HCT116 (cell line): Measurements from ENCODE around the gene IFNA2.

Source experiments
- CEBPB ChIP-seq: IDR thresholded peaks from 2 replicates; pipeline ENCODE4 v1.6.1; 2012; ENCODE audit warnings: low read depth
- EZH2 ChIP-seq: fragments of 200-600 bp; sonication (generic); IDR thresholded peaks from 2 replicates; pipeline ENCODE4 v1.6.1; 2017; ENCODE audit warnings: antibody characterized with exemption, mixed run types
- EZH2phosphoT487 ChIP-seq: fragments of 200-600 bp; IDR thresholded peaks from 2 replicates; pipeline ENCODE4 v1.6.1; 2018; ENCODE audit warnings: antibody characterized with exemption, borderline replicate concordance
- JUND ChIP-seq: IDR thresholded peaks from 2 replicates; pipeline ENCODE4 v1.6.1; 2012
- MAX ChIP-seq: IDR thresholded peaks from 2 replicates; pipeline ENCODE4 v1.6.1; 2012
- POLR2AphosphoS5 ChIP-seq: IDR thresholded peaks from 2 replicates; pipeline ENCODE4 v1.6.1; 2011; ENCODE audit warnings: mild to moderate bottlenecking, low read depth, low read length, moderate library complexity
- RAD21 ChIP-seq: IDR thresholded peaks from 2 replicates; pipeline ENCODE4 v1.6.1; 2012; ENCODE audit warnings: low read depth, mild to moderate bottlenecking
- YY1 ChIP-seq: IDR thresholded peaks from 2 replicates; pipeline ENCODE4 v1.6.1; 2011; ENCODE audit warnings: low read length, low read depth, moderate library complexity, mild to moderate bottlenecking; ENCODE audit not compliant: insufficient replicate concordance; ENCODE audit errors: extremely low read depth
- TF ChIP-seq, protein P1 (sequence below): IDR thresholded peaks from 2 replicates; pipeline ENCODE4 v1.6.1; 2012; ENCODE audit warnings: low read depth
- TF ChIP-seq, protein P2 (sequence below), 3 experiments: fragments of 200-600 bp in 1 of 3; sonication (generic) in 1 of 3; IDR thresholded peaks in 2 of 3; conservative IDR thresholded peaks in 1 of 3; 2 replicates each; pipeline ENCODE4 v1.5.1; 2012 to 2017; ENCODE audit warnings: low read depth in 2 of 3, low read length in 2 of 3, antibody characterized with exemption in 1 of 3, borderline replicate concordance in 1 of 3, control low read depth in 1 of 3, mild to moderate bottlenecking in 1 of 3, mixed read lengths in 1 of 3, mixed run types in 1 of 3, moderate library complexity in 1 of 3; ENCODE audit not compliant: insufficient read depth in 1 of 3
- TF ChIP-seq, protein P3 (sequence below): IDR thresholded peaks from 2 replicates; pipeline ENCODE4 v1.6.1; 2011; ENCODE audit warnings: mild to moderate bottlenecking, low read length, moderate library complexity; ENCODE audit not compliant: insufficient replicate concordance; ENCODE audit errors: extremely low read depth

GRCh38 chr9:21350787-21351186 is 34.4 kb downstream of the IFNA2 start, which contains the start of gene IFNA6:
- TF ChIP-seq EZH2phosphoT487 (no peak), MAX (no peak), CEBPB (no peak), JUND (no peak), EZH2 (no peak), YY1 (no peak), POLR2AphosphoS5 (no peak), RAD21 (no peak)
- TF ChIP-seq, protein P1, sequence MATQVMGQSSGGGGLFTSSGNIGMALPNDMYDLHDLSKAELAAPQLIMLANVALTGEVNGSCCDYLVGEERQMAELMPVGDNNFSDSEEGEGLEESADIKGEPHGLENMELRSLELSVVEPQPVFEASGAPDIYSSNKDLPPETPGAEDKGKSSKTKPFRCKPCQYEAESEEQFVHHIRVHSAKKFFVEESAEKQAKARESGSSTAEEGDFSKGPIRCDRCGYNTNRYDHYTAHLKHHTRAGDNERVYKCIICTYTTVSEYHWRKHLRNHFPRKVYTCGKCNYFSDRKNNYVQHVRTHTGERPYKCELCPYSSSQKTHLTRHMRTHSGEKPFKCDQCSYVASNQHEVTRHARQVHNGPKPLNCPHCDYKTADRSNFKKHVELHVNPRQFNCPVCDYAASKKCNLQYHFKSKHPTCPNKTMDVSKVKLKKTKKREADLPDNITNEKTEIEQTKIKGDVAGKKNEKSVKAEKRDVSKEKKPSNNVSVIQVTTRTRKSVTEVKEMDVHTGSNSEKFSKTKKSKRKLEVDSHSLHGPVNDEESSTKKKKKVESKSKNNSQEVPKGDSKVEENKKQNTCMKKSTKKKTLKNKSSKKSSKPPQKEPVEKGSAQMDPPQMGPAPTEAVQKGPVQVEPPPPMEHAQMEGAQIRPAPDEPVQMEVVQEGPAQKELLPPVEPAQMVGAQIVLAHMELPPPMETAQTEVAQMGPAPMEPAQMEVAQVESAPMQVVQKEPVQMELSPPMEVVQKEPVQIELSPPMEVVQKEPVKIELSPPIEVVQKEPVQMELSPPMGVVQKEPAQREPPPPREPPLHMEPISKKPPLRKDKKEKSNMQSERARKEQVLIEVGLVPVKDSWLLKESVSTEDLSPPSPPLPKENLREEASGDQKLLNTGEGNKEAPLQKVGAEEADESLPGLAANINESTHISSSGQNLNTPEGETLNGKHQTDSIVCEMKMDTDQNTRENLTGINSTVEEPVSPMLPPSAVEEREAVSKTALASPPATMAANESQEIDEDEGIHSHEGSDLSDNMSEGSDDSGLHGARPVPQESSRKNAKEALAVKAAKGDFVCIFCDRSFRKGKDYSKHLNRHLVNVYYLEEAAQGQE = no peak
- TF ChIP-seq, protein P2, sequence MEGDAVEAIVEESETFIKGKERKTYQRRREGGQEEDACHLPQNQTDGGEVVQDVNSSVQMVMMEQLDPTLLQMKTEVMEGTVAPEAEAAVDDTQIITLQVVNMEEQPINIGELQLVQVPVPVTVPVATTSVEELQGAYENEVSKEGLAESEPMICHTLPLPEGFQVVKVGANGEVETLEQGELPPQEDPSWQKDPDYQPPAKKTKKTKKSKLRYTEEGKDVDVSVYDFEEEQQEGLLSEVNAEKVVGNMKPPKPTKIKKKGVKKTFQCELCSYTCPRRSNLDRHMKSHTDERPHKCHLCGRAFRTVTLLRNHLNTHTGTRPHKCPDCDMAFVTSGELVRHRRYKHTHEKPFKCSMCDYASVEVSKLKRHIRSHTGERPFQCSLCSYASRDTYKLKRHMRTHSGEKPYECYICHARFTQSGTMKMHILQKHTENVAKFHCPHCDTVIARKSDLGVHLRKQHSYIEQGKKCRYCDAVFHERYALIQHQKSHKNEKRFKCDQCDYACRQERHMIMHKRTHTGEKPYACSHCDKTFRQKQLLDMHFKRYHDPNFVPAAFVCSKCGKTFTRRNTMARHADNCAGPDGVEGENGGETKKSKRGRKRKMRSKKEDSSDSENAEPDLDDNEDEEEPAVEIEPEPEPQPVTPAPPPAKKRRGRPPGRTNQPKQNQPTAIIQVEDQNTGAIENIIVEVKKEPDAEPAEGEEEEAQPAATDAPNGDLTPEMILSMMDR (IDR thresholded peaks at IDR 0.05 in 2 of 3, conservative IDR thresholded peaks at IDR 0.05 in 1 of 3; ENCODE audit: borderline replicate concordance in 1 of 3, insufficient read depth in 1 of 3, low read depth in 2 of 3, low read length in 2 of 3) = no peak
- TF ChIP-seq, protein P3, sequence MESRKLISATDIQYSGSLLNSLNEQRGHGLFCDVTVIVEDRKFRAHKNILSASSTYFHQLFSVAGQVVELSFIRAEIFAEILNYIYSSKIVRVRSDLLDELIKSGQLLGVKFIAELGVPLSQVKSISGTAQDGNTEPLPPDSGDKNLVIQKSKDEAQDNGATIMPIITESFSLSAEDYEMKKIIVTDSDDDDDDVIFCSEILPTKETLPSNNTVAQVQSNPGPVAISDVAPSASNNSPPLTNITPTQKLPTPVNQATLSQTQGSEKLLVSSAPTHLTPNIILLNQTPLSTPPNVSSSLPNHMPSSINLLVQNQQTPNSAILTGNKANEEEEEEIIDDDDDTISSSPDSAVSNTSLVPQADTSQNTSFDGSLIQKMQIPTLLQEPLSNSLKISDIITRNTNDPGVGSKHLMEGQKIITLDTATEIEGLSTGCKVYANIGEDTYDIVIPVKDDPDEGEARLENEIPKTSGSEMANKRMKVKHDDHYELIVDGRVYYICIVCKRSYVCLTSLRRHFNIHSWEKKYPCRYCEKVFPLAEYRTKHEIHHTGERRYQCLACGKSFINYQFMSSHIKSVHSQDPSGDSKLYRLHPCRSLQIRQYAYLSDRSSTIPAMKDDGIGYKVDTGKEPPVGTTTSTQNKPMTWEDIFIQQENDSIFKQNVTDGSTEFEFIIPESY = no peak
